Measurements from ENCODE around the gene CCDC195.

CCDC195 gene

DNA sequence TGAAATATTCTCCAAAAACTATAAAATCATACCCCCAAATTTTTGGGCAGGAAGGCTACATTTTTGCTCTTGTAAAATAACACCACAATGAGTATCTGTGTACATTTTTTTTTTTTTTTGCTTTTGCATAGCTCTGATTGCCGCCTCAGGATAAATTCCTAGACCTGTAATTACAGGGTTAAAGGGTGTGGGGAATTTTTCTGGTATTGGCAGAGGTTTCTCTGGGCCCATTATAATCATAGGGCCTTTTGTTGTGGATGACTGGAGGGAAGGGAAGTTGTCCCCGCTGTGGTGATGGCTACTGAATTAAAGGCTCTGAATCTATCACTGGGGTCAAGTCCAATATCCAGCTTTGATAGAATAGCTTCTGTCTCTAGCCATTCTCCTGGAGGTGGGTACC, 26.6 kb downstream of the CCDC195 start:
- DNase-seq: no peak
- no peak overlapping the region for H3K27ac Mint-ChIP-seq
- H3K4me3 Mint-ChIP-seq: no peak overlapping the region

DNA sequence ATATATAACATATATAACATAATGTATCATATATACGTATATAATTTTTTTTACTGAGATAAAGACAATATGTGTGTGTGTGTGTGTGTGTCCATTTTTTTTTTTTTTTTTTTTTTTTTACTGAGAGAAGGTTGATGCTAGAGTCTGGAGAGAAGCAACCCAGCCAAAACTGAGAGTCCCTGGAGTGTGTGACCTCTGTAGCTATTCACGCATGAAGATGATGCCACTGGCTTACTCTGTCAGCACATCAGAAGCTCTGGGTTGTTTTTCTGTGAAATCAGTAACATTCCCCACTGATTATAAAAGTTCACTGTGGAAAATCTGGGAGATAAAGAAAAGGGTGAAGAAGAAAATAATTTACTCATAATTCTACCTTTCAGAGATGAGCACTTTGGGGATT, 27.2 kb downstream of the CCDC195 start:
- Mint-ChIP-seq H3K4me3 (no peak overlapping the region), H3K27me3 (ENCODE audit: low read depth, poor library complexity) (peaks cover 4% of the 10 kb centered on the region), H3K4me1 (no peaks in the 10 kb centered on the region), H3K36me3 (ENCODE audit: low read depth) (no peaks in the 10 kb centered on the region), H3K27ac (no peak overlapping the region), H3K9me3 (no peaks in the 10 kb centered on the region)
- no peak for DNase-seq
- TF ChIP-seq, protein P1, sequence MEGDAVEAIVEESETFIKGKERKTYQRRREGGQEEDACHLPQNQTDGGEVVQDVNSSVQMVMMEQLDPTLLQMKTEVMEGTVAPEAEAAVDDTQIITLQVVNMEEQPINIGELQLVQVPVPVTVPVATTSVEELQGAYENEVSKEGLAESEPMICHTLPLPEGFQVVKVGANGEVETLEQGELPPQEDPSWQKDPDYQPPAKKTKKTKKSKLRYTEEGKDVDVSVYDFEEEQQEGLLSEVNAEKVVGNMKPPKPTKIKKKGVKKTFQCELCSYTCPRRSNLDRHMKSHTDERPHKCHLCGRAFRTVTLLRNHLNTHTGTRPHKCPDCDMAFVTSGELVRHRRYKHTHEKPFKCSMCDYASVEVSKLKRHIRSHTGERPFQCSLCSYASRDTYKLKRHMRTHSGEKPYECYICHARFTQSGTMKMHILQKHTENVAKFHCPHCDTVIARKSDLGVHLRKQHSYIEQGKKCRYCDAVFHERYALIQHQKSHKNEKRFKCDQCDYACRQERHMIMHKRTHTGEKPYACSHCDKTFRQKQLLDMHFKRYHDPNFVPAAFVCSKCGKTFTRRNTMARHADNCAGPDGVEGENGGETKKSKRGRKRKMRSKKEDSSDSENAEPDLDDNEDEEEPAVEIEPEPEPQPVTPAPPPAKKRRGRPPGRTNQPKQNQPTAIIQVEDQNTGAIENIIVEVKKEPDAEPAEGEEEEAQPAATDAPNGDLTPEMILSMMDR (IDR thresholded peaks at IDR 0.05): no peak

More for the DNA sequence above, 26.6 kb downstream of the CCDC195 start:
- H3K36me3 Mint-ChIP-seq (ENCODE audit: low read depth): no peaks in the 10 kb centered on the region
- TF ChIP-seq, protein P1 (IDR thresholded peaks at IDR 0.05): no peak
- H3K9me3 Mint-ChIP-seq: peaks cover 2% of the 10 kb centered on the region
- H3K4me1 Mint-ChIP-seq: no peaks in the 10 kb centered on the region
- H3K27me3 Mint-ChIP-seq (ENCODE audit: low read depth, poor library complexity): peaks cover 4% of the 10 kb centered on the region

DNA sequence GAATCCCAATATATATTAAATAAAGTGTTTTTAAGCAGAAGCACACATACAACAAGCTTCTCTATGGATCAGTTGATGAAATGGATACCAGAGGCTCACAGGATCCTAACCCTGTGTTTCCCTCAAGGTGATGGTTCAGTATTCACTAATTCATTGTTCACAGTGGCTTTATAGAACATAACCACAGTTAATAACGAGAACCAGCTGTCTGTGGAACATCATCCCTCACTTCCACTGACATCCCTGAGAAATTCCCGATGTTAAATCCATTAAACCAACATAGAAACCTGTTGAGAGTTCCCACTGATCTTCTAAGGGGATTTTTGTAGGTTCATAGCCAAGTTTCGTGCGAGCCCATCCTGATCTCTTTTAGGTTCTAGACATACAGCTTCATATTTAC, 29.0 kb downstream of the CCDC195 start:
- H3K27ac Mint-ChIP-seq: no peak overlapping the region
- H3K27me3 Mint-ChIP-seq (ENCODE audit: low read depth, poor library complexity): peaks cover 2% of the 10 kb centered on the region
- no peaks in the 10 kb centered on the region for H3K9me3 Mint-ChIP-seq
- no peaks in the 10 kb centered on the region for H3K36me3 Mint-ChIP-seq (ENCODE audit: low read depth)
- no peak for DNase-seq
- no peak overlapping the region for H3K4me3 Mint-ChIP-seq
- TF ChIP-seq, protein P1 (IDR thresholded peaks at IDR 0.05): no peak
- H3K4me1 Mint-ChIP-seq: no peaks in the 10 kb centered on the region

DNA sequence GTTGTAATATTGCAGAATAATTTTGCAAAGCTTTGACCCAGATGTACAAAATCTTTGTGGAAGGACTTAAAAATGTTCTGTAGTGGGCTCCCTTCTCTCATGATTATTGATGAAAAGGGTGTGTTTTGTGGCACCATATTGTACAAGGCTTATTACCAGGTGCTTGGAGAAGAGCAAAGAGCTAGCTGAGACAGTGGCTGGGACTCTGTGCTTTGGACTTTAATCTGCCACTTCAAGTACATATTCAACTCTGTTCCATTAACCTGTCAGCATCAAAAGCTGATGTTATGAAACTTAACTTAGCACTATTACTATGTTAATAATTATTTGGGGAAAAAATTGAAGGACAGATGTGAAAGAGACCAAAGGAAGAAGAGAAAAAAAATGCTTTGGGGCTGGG, 31.0 kb downstream of the CCDC195 start:
- no peak for DNase-seq
- H3K27ac Mint-ChIP-seq: no peak overlapping the region
- no peaks in the 10 kb centered on the region for H3K27me3 Mint-ChIP-seq (ENCODE audit: low read depth, poor library complexity)
- no peaks in the 10 kb centered on the region for H3K4me1 Mint-ChIP-seq
- no peaks in the 10 kb centered on the region for H3K9me3 Mint-ChIP-seq
- TF ChIP-seq, protein P1 (IDR thresholded peaks at IDR 0.05): no peak
- H3K4me3 Mint-ChIP-seq: no peak overlapping the region
- no peaks in the 10 kb centered on the region for H3K36me3 Mint-ChIP-seq (ENCODE audit: low read depth)

DNA sequence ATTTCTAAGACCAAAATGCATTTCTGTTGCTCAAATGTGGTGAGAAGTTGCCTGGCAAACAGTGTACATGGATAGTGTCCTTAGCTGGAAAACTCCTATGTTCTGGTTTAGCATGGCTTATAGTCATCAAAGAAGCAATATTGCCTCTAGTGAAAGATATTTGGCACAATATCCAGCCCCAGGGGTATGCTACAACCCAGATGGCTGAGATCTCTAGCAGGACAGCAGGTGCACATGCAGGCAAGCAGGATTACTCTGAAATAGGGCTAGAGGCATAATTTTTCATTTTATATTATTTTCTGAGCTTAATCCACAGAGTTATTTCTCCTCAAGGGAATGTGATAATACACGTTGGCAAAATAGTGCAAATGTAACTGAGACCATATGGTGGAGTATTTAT, 34.0 kb downstream of the CCDC195 start:
- Mint-ChIP-seq H3K9me3 (no peaks in the 10 kb centered on the region), H3K4me1 (peaks cover 13% of the 10 kb centered on the region), H3K27ac (no peak overlapping the region), H3K4me3 (no peak overlapping the region), H3K27me3 (ENCODE audit: low read depth, poor library complexity) (no peaks in the 10 kb centered on the region), H3K36me3 (ENCODE audit: low read depth) (no peaks in the 10 kb centered on the region)
- TF ChIP-seq, protein P1 (IDR thresholded peaks at IDR 0.05): no peak
- no peak for DNase-seq

DNA sequence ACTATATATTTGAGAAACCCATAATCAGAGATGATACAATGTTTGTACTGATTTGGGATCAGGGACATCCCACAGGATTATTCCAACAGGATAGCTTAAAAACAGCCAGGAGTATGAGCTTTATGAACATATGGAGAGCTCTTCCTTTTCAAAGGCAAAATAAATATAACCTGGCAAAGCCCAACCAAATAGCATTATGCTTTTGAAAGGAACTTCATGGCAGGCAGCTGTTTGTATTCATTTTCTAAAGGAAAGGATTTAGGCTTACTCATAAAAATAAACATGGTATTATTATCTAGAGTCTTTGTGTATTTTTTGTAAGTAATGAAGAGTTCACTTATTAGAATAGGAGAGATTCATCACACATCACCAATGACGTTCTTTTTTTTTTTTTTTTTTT, 44.4 kb downstream of the CCDC195 start:
- H3K36me3 Mint-ChIP-seq (ENCODE audit: low read depth): no peaks in the 10 kb centered on the region
- H3K4me1 Mint-ChIP-seq: no peaks in the 10 kb centered on the region
- TF ChIP-seq, protein P1 (IDR thresholded peaks at IDR 0.05): no peak
- peaks cover 4% of the 10 kb centered on the region for H3K9me3 Mint-ChIP-seq
- H3K27ac Mint-ChIP-seq: no peak overlapping the region
- no peak for DNase-seq
- H3K4me3 Mint-ChIP-seq: no peak overlapping the region
- no peaks in the 10 kb centered on the region for H3K27me3 Mint-ChIP-seq (ENCODE audit: low read depth, poor library complexity)
